NCI-H2196 (cell line): ENCODE measurements around the gene TRAPPC3.

ENCODE experiments used
- DNase-seq: peaks from one replicate; lab custom pipeline; 2025; ENCODE audit not compliant: unreplicated experiment; lab: John Stamatoyannopoulos, UW

Gene TRAPPC3

DNA sequence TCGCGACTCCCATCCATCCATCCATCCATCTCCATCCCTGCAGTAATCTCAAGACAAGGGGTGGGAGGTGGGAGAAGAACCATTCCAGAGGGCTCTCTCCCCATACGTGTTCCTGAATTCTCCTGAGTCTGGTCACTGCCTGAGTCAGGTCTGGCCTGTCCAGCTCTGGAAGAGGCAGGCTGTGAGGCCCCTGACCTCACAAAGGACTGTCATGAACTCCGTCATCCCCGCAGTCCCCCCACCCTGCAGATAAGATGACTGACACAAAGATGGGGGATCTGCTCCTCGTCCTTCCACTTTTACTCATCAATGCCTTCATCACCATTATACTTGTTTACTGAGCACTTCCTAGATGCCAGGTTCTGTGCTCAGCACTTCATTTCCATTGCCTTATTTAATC lies 5.0 kb upstream of the TRAPPC3 start:
- no peak for DNase-seq

DNA sequence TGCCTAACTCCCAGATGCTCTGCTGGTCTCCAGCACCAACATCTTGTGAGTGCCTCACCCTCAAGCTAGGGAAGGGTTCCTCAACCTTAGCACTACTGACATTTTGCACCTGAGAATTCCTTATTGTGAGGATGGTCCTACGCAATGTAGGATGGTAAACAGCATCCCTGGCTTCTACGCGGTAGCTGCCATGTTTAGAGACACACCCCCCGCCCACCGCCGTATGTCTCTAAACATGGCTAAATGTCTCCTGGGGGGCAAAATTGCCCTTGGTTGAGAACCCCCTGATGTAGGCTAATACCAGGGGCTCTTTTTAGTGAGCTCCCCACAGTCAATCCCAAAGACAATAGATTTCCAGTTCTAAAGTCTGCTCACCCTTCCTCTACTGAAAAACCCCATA lies 4.2 kb upstream of the TRAPPC3 start:
- no peak for DNase-seq

DNA sequence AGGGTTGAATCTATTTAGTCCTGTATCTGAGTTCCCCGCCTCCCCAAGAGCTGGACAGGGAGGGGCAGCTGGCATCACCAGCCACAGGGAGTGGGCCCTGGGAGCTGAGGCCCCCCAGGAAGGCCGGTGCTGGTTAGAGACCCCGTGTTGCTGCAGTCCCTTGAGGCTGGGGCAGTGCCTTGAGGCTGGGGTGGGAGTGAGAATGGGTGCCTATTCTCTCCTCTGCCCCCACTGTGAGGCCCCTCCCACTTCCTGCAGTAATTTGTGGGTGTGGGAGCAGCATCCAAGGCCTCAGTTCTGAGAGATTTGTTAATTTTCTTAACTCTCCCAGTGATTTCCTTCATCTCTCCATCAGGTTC lies 2.5 kb upstream of the TRAPPC3 start:
- DNase-seq, result no peak

DNA sequence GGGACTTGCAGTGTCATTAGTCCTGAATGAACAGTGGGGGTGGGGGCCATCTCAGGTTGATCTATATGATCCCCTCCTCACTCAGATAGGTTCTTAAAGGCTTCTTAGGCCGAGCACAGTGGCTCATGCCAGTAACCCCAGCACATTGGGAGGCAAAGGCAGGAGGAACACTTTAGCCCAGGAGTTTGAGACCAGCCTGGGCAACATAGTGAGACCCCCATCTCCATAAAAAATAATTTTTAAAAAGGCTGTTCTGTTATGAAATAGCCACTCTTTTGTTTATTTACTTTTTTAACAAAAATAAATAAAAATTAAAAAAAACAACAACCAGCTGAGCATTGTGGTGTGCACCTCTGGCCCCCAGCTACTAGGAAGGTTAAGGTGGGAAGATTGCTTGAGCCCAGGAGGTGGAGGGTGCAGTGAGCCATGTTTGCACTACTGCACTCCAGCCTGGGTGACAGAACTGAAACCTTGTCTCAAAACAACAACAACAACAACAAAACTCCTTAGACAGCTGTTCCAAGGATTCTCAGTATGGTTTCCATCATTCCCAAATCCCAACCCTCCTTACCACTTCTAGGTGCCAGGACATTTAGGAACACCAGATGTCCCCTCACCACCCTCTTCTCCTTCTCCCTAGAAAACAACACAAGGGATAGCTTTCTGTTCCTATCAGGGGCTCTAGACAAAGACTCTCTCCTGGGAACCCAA lies 2.0 kb upstream of the TRAPPC3 start:
- no peak for DNase-seq

DNA sequence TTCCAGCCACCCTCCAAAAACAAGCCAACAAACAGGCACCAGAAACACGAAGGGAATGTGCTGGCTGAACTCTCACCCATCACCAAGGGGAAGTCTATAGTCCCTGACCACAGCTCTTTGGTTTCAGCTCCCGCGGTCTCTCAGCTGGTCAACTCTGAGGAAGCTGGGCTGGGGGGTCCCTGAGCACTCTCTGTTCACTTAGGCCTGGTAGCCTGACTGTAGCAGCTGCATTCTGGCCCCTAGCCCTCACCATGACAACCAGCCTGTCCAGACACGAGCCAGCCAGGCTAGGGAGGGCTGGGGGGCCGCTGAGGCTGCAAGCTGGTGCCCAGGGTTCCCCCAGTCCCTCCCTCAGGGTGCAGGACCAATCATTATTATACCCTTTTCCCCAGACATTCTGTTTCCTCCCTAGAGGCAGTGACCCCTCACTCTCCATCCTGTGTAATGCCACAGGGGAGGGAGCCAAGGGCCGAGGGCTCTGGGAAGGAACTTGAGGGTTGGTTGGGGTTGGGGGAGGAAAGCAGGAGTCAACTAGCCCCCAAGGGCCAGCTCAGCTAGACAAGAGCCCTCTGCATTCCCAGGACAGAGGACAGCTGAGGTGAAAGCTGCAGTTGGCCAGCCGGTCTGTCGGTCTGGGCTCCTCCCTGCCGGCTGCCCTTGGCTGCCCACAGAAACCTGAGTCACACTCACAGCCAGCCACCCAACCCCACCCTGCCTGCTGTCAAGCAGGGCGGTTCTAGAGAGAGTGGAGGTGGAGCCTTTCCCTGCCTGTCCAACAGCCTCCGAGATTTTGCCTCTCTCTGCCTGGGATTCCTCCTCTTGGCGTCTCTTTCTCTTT lies 1.2 kb upstream of the TRAPPC3 start:
- peak; percentile 94 for DNase-seq

DNA sequence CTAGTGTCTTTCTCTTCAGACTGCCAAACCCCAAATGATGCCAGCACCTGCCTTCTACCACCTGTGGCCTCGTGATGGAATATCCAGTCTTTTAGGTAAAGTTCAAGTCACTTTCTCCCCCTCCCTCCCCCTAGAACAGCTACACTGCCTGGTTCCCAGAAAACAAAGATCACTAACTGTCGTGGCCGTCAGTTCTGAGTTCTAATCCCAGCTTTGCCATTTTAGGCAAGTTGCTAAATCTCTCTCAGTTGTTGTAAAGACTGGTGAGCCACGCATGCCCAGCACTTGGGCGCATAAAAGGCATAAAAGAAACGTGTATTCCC lies 648 bp upstream of the TRAPPC3 start:
- DNase-seq, result no peak

DNA sequence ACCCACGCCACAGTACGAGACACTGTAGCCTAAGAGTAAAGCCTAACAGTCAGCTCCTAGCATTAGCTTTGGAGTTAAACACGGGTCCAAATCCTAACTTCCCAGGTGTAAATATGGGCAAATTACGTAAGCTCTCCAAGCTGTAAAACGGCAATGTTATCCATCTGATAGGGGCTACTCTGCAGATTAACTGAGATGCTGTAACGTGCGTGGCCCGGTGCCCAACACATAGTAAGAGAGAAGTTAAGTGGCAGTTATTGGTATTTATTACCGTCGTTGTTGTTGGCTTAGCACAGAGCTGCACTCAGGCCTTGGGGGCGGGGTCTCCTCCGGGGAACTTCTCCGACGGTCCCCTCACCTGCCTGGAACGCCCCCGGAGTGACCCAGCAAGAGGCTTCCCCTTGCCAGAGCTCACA lies 457 bp downstream of the TRAPPC3 start:
- no peak for DNase-seq

DNA sequence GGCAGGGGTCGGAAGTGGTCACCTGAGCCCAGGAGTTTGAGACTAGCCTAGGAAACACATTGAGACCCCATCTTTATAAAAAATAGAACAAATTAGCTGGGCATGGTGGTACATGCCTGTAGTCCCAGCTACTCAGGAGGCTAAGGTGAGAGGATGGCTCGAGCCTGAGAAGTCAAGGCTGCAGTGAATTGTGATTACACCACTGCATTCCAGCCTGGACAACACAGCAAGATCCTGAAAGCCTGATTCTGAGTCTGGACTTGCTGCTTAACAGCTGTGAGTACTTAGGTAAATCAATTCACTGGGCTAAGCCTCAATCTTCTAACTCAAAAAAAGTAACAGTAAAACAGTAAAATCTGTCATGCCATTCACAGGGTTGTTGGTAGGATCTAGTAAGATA lies 4.9 kb downstream of the TRAPPC3 start:
- DNase-seq, result no peak

DNA sequence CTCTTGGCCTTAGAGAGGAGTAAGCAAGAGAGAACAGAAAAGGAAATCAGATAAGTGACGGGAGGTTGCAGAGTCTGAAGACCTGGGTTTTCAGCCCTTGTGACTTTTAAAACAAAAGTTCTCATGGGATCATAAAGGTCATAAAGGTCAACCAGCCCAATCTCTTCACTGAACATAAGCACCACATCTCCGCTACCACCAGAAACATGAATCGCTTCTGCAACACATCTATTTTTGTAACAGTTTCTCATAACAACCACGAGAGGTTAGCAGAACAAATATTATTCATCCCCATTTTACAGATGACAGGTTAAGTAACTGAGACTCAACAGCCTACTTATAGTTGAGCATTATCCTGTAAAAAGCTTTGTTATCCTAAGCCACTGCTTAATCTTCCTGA lies 5.9 kb downstream of the TRAPPC3 start:
- DNase-seq, result no peak

DNA sequence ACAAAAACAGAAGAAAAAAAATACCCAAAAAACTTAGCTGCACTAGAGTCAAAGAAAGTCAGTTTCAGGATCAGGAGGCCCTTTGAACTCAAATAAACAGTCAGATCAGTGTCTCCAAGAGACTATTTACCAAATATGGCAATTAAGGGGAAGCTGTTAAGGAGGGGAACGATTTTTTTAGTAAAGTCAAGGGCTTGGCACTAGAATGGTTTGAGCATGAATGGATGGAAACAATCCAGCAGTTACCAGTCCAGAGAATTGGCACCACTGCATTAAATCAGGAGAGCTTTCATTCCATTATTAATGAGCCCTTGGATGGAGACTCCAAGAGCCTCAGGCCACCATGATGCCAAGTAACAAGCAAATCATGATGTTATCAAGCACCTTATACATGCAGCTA lies 7.2 kb downstream of the TRAPPC3 start:
- DNase-seq, result peak; percentile 72

DNA sequence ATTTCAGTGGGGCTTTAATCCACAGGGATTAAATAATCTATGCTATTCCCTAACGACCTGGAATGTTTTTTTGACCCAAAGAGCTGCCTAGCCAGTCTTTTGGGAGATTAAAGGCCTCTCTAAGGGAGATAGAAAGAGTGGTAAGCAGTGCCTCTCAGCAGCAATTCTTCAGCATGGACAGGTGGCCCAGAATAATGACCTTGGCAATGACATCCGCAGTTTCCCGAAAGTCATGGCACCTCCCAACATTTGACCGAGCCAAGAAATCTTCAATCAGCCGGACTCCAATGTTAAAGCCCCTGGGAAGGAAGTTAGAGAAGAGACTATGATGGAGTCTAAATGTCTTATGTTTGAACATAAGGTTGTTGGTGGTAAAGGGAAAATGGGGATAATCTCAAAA lies 9.8 kb downstream of the TRAPPC3 start:
- DNase-seq, result no peak

DNA sequence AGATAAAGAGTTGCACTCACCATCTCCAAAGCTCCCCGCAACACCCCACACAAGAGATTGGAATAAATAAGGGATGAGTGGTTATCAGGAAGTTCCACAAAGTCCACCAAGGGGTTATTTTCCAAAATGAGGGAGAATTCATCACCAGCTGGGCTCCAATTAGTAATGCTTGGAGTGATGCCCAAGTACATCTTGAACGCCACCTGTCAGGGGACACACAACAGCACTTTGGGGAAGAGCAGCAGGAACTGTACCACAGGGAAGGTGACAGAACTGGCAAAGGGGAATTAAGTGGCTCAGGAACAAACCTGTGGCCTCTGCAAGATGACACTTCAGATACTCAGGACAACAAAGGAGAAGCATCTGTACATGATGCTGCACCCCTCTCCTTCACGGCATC lies 11.5 kb downstream of the TRAPPC3 start:
- DNase-seq, result no peak

DNA sequence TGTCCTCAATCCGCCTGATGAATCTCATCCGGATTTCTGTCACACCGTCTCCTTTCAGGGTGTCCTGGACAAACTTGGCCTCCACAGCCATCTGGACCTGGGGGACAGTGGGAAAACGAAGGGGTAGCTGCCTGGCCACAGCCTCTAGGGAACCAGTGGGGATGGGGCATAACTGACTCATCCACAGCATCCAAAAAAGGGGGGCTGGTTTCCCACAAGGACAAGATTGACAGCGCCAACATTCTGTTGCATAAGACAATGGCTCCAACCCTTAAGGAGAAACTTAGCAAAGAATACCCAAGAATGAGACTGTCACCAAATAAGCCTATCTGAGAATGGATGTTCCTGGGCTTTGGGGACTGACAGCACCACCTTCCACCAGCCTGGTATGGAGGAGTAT lies 12.1 kb downstream of the TRAPPC3 start:
- DNase-seq, result no peak

DNA sequence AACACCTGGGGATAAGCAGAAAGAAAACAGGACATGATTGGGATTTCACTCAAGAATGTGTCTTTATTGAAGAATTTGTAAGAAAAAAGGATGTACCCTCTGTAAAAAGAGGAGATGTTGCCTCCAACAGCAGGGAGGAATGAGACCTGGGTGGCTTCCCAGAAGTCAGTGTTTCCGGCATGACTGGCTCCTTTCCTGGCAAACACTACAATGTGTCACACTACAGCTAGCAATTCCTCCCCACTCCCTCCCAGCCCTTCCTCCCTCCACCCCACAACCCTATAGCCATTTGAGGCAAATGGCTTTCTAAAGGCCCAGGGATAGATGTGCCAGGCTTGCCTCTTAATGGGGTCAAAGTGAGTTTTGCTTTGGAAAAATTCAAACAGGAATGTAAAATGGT lies 12.8 kb downstream of the TRAPPC3 start:
- no peak for DNase-seq

DNA sequence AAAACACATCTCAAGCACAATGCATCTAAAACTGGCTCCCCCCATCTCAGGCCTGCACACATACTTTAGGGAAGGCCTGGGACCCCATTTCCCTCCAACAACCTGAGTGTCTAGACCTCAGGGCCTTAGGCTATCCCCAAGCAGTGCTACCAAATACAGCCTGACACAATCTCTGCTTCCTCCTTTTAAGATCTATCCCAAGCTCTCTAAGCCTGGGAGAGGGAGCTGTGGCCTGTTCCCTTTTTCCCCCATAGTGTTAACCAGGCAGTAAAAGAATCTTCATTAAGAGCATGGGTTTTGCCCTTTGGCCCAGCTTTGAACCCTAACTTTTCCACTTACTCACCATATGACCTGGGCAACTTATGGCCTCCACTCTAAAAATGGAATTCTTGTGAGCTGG lies 13.5 kb downstream of the TRAPPC3 start:
- no peak for DNase-seq

DNA sequence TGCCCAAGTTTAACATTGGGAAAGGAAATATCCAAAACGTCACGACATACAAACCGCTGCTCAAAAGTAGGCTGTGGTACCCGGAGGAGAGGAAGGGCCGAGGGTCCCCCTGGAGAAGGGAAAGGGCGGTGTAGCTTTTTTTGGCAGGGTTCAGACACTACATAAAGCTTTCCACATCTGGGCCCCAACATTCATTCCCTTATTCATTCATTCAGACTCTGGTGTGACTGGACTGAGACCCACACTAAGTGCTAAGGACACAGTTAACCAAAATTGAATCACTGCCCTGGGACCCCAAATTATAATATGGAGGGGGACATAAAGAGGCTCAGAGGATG lies 14.0 kb downstream of the TRAPPC3 start:
- no peak for DNase-seq

DNA sequence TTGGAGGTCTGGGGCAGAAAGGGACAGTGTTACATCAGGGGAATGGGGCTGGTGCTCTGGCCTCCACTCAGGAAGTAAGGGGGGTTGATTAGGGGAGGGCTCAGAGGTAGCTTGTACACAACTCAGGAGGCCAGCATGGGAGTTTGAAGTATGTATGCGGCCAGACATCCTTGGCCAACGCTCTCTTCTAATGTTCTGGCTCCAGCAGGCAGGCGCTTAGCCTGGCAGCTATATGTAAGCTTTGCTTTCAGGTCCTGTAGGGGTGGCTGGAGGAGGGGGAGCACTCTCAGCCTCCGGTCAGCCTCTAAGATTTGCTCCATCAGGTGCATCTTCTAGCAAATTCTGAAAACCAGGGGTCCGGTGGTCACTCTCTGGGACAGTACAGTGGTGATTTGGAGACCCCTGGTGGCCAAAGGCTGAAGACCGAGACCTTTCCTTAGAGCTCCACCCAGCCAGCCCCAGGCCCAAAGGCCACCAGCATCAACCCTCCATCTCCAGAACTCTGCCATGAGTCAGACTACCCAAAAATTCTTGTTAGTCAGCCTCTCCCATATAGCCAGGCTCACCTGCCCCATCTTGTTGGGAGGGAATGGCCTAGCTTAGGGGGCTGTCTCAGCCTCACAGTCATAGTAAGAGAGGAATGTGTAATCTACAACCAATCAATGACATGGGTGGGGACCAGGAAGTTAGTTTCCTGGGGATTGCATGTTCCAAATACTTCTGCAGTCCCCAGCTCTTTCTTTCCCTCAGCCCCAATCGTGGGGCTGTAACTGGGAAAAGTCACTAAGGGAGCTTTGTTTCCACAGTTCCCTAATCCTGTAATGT lies 14.6 kb downstream of the TRAPPC3 start:
- peak; percentile 31 for DNase-seq

DNA sequence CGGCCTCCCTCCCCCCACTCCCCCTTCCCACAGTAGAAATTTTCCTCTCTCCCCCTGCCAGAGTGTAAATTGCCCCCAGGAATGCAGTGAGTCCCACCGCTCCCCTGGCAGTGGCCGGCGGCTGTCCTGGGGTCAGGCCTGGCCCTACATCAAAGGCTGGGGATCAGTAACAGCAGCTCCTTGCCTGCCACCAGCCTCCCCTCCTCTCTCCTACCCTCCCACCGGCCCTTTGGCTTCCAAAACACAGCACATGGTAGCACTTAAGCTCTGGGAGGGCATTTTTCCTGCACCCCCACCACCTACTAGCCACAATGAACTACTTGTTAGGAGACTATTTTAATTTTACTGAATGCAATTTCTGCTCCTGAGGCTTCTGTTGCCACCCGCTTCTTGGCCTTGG lies 15.3 kb downstream of the TRAPPC3 start:
- no peak for DNase-seq

DNA sequence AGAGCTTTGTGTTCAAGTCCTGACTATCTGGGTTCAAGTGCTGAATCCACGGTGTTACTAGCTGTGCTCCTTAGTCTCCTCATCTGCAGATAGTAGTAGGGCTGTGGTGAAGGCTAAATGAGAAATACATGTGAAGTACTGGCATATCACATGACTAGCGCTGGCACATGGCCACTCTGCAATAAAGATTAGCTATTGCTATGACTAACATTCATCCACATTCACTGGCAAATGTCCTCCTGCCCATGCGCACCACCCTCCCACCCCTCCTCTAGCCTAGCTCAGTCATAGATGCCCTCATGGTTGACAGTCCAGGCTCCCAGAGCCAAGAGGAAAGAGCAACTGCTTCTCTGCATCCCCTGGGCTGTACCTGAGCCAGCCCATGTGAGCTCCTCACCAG lies 15.8 kb downstream of the TRAPPC3 start:
- DNase-seq, result peak; percentile 87

DNA sequence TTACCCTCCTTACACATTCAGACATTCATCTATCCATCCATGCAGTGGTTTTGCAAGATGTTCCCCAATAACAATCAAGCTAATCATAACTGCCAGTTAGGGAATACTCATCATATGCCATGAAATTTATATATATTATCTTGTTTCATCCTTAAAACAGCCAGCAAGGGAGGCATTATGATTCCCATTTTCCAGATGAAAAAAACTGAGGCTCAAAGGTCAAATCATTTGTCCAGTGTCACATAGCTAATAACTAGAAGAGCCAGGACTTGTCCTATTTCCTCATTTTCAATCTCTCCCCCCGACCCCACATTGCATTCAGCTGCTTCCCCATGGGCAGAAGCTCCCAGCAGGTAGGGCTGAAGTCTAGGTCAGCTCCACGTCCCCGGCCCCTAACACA lies 17.3 kb downstream of the TRAPPC3 start:
- DNase-seq, result no peak

DNA sequence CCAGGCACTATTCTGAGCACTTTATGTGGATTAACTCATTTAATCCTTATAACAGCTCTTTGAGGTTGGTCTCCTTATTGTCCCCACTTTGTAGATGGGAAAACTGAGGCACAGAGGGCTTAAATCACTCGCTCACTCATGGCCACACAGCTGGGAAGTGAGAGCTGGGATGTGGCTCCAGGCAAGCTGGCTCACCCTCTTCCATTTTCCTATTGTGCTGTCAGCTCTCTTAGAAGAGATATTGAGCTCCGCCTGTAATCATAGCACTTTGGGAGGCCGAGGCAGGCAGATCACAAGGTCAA lies 20.4 kb downstream of the TRAPPC3 start:
- no peak for DNase-seq

DNA sequence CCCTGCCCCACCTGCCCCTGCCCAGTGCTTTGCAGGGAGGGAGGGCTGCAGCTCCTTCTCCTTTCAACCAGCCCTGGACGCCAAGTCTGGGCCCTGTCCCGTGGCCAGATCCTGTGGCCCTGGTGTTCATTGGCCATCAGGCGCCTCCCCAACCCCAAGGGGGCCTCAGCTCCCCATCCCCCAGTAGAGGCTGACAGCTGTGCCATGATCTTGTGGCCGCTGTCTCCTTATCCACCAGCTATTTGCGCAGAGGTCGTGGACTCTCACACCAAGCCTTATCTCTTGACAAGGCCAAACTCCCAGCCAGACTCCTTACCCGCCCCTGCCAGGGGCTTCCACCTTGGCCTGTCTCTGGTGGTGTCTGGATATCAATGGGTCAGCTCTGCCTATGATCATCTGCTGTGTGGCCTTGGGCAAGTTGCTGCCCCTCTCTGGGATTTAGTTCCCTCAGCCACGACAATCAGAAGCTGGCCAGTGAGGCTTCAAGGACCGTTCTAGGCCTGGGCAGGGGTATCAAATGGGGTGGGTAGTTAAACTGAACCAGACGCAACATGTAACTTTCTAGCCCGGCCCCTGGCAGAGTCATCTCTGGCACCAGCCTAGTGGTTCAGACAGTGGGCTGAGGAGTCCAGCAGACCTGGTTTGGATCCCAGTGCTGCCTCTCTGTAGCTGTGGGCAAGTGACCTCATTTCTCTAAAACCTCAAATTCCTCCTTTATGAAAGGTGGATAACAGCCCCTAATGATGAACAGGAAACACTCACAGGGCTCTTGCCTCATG lies 21.0 kb downstream of the TRAPPC3 start:
- no peak for DNase-seq
